Choroid plexus epithelial cell (primary cell): ENCODE measurements around the gene OXA1L.
"Not testable (repeated sequence)": the region's sequence is repeated elsewhere in the genome, so short reads cannot be mapped to it uniquely, and the experiment has no call there.

Experiments used
- DNase-seq: peaks from one replicate; pipeline ENCODE4 v3.0.0-alpha.2; 2010; ENCODE audit warnings: low read depth
- H3K4me3 ChIP-seq: 2 replicates; pipeline ENCODE4 v1.5.1; 2011; ENCODE audit warnings: low read depth, mild to moderate bottlenecking, control low read depth, low read length, moderate library complexity
- TF ChIP-seq, protein P1 (sequence below): conservative IDR thresholded peaks from 2 replicates; pipeline ENCODE4 v1.5.1; 2011; ENCODE audit warnings: low read depth, mild to moderate bottlenecking, control low read depth, inconsistent platforms, low read length, moderate library complexity

The OXA1L gene

GRCh38 chr14:22752422-22752821 lies 14.1 kb upstream of the OXA1L start:
- no peak for DNase-seq
- H3K4me3 ChIP-seq: no peak overlapping the region
- TF ChIP-seq, protein P1, sequence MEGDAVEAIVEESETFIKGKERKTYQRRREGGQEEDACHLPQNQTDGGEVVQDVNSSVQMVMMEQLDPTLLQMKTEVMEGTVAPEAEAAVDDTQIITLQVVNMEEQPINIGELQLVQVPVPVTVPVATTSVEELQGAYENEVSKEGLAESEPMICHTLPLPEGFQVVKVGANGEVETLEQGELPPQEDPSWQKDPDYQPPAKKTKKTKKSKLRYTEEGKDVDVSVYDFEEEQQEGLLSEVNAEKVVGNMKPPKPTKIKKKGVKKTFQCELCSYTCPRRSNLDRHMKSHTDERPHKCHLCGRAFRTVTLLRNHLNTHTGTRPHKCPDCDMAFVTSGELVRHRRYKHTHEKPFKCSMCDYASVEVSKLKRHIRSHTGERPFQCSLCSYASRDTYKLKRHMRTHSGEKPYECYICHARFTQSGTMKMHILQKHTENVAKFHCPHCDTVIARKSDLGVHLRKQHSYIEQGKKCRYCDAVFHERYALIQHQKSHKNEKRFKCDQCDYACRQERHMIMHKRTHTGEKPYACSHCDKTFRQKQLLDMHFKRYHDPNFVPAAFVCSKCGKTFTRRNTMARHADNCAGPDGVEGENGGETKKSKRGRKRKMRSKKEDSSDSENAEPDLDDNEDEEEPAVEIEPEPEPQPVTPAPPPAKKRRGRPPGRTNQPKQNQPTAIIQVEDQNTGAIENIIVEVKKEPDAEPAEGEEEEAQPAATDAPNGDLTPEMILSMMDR: no peak

DNA sequence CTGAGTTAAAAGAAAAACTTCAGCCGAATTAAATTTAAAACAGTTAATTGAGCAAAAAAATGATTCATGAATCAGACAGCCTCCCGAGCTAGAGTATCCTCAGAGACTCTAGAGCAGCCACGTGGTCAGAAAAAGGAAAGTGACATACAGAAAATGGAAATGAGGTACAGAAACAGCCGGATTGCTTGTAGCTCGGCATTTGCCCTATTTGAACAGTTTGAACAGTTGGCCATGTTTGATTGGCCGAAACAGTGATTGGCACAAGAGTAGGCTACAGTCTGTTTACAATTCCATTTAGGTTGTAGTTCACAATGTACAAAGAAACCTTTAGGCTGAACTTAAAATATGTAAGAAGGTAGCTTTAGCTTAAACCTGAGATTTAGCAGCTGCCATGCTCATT lies 12.9 kb upstream of the OXA1L start:
- no peak for DNase-seq
- no peak overlapping the region for H3K4me3 ChIP-seq
- TF ChIP-seq, protein P1: no peak

DNA sequence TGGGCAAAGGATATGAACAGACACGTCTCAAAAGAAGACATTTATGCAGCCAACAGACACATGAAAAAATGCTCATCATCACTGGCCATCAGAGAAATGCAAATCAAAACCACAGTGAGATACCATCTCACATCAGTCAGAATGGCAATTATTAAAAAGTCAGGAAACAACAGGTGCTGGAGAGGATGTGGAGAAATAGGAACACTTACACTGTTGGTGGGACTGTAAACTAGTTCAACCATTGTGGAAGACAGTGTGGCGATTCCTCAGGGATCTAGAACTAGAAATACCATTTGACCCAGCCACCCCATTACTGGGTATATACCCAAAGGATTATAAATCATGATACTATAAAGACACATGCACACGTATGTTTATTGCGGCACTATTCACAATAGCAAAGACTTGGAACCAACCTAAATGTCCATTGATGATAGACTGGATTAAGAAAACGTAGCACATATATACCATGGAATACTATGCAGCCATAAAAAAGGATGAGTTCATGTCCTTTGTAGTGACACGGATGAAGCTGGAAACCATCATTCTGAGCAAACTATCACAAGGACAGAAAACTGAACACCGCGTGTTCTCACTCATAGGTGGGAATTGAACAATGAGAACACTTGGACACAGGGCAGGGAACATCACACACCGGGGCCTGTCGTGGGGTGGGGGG lies 8.4 kb upstream of the OXA1L start:
- not testable (repeated sequence) for DNase-seq, H3K4me3 ChIP-seq

DNA sequence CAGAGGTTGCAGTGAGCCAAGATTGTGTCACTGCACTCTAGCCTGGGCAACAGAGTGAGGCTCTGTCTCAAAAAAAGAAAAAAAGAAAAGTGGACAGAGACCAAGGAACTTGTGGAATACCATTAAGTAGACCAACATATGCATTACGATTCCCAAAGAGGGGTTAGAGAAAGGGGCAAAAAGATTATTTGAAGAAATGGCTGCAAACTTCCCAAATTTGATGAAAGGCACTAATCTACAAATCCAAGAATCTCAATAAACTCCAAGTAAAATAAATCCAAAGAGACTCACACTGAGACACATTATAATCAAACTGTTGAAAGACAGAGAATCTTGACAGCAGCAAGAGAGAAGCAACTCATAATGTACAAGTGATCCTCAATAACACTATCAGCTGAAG lies 4.8 kb upstream of the OXA1L start:
- H3K4me3 ChIP-seq: no peak overlapping the region
- DNase-seq: no peak
- TF ChIP-seq, protein P1: no peak

- DNase-seq: no peak
- TF ChIP-seq, protein P1: no peak
- no peak overlapping the region for H3K4me3 ChIP-seq
These were observed 2.1 kb upstream of the OXA1L start for GRCh38 chr14:22764382-22764781.

GRCh38 chr14:22767323-22767589 lies 768 bp downstream of the OXA1L start:
- H3K4me3 ChIP-seq: peak overlapping the region; percentile 99
- no peak for DNase-seq
- TF ChIP-seq, protein P1: no peak

GRCh38 chr14:22768947-22769346 lies 2.5 kb downstream of the OXA1L start:
- TF ChIP-seq, protein P1: no peak
- no peak for DNase-seq
- no peak overlapping the region for H3K4me3 ChIP-seq

DNA sequence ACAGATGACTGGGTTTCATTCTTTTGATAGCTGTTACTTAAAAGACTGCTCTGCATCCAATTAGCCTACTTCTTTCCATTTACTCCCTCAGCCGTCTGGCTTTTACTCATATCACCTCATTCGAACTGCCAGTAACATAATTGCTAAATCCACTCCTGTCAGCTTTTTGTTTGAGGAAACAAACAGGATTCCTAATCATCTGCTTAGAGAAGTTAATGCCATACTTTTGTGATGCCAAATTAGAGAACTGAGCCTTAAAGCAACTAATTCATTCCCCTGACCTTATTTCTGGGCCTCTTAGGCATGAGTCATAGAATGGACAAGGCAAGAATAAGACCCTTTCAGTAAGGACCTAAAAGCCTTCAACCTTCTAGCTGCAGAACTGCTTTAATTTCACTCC lies 2.9 kb downstream of the OXA1L start:
- no peak overlapping the region for H3K4me3 ChIP-seq
- TF ChIP-seq, protein P1: no peak
- no peak for DNase-seq
